Hindlimb muscle (tissue), 1 donor: ENCODE measurements around the gene OSBPL5. TPM values are rescaled to one million over a fixed set of nuclear protein-coding genes. Genes with fewer than 3 reads are reported as not detected.

Experiments
- DNase-seq: peaks from one replicate; pipeline ENCODE4 v3.0.0-alpha.2; 2013
- polyA plus RNA-seq: library from polyadenylated mRNA; unstranded; fragments of 120-200 nt; gene quantifications from one replicate; pipeline ENCODE4 v1.2.1, GENCODE V29; 2013; ENCODE audit not compliant: insufficient read length

The OSBPL5 gene
- polyA plus RNA-seq, 1 donor, result 13.2 TPM

- no peak for DNase-seq
Measured at GRCh38 chr11:3050386-3051195, 114.5 kb downstream of the OSBPL5 start.

GRCh38 chr11:3049430-3050243 is 115.5 kb downstream of the OSBPL5 start:
- DNase-seq, result no peak

GRCh38 chr11:3047637-3048036 is 117.5 kb downstream of the OSBPL5 start:
- no peak for DNase-seq

- no peak for DNase-seq
Measured at GRCh38 chr11:3046641-3047040, 118.5 kb downstream of the OSBPL5 start.

- no peak for DNase-seq
Measured at GRCh38 chr11:3046190-3046589, 118.9 kb downstream of the OSBPL5 start.

- DNase-seq, result no peak
Measured at GRCh38 chr11:3044915-3045314, 120.2 kb downstream of the OSBPL5 start.

- no peak for DNase-seq
Measured at GRCh38 chr11:3044004-3044403, 121.1 kb downstream of the OSBPL5 start.

GRCh38 chr11:3043315-3043871 is 121.7 kb downstream of the OSBPL5 start:
- no peak for DNase-seq

- no peak for DNase-seq
Measured at GRCh38 chr11:3042496-3043314, 122.4 kb downstream of the OSBPL5 start.

- no peak for DNase-seq
Measured at GRCh38 chr11:3041699-3042441, 123.2 kb downstream of the OSBPL5 start.

GRCh38 chr11:3040881-3041280 is 124.2 kb downstream of the OSBPL5 start:
- no peak for DNase-seq

GRCh38 chr11:3037945-3038271 is 127.2 kb downstream of the OSBPL5 start:
- DNase-seq, result no peak

Other genes starting within 250 kb of the OSBPL5 start
- 0.52 TPM for gene PHLDA2, start 235.9 kb downstream of the OSBPL5 start, polyA plus RNA-seq
- gene NAP1L4, start 173.0 kb downstream of the OSBPL5 start, polyA plus RNA-seq, result 113 TPM
- gene CARS1, start 107.9 kb downstream of the OSBPL5 start, polyA plus RNA-seq, result 21.3 TPM
- gene MRGPRG, start 53.5 kb upstream of the OSBPL5 start, polyA plus RNA-seq, result not detected
- gene MRGPRE, start 67.1 kb upstream of the OSBPL5 start, polyA plus RNA-seq, result not detected
- gene ZNF195, start 213.8 kb upstream of the OSBPL5 start, polyA plus RNA-seq, result 19.2 TPM